Measurements from ENCODE around the gene TESMIN.

The TESMIN gene

GRCh38 chr11:68773521-68774193 is 22.3 kb upstream of the TESMIN start:
- no peak for TF ChIP-seq CTCF (IDR thresholded peaks at IDR 0.05; ENCODE audit: insufficient read depth, low read depth, low read length, missing control alignments)
- no peak for DNase-seq (ENCODE audit: low read depth)
- no peak overlapping the region for H3K4me3 ChIP-seq (ENCODE audit: low read depth, low read length)

GRCh38 chr11:68772936-68773335 is 21.6 kb upstream of the TESMIN start:
- no peak for DNase-seq (ENCODE audit: low read depth)
- TF ChIP-seq CTCF (IDR thresholded peaks at IDR 0.05; ENCODE audit: insufficient read depth, low read depth, low read length, missing control alignments), result no peak
- H3K4me3 ChIP-seq (ENCODE audit: low read depth, low read length), result no peak overlapping the region

GRCh38 chr11:68770781-68771180 is 19.5 kb upstream of the TESMIN start:
- no peak overlapping the region for H3K4me3 ChIP-seq (ENCODE audit: low read depth, low read length)
- no peak for TF ChIP-seq CTCF (IDR thresholded peaks at IDR 0.05; ENCODE audit: insufficient read depth, low read depth, low read length, missing control alignments)

GRCh38 chr11:68767672-68768071 is 16.4 kb upstream of the TESMIN start:
- no peak for DNase-seq (ENCODE audit: low read depth)
- no peak overlapping the region for H3K4me3 ChIP-seq (ENCODE audit: low read depth, low read length)
- no peak for TF ChIP-seq CTCF (IDR thresholded peaks at IDR 0.05; ENCODE audit: insufficient read depth, low read depth, low read length, missing control alignments)

More at GRCh38 chr11:68770781-68771180, 19.5 kb upstream of the TESMIN start:
- no peak for DNase-seq (ENCODE audit: low read depth)

GRCh38 chr11:68766786-68767185 is 15.5 kb upstream of the TESMIN start:
- no peak for DNase-seq (ENCODE audit: low read depth)
- no peak overlapping the region for H3K4me3 ChIP-seq (ENCODE audit: low read depth, low read length)
- no peak for TF ChIP-seq CTCF (IDR thresholded peaks at IDR 0.05; ENCODE audit: insufficient read depth, low read depth, low read length, missing control alignments)

GRCh38 chr11:68764746-68765145 is 13.4 kb upstream of the TESMIN start:
- no peak for TF ChIP-seq CTCF (IDR thresholded peaks at IDR 0.05; ENCODE audit: insufficient read depth, low read depth, low read length, missing control alignments)
- H3K4me3 ChIP-seq (ENCODE audit: low read depth, low read length), result no peak overlapping the region
- no peak for DNase-seq (ENCODE audit: low read depth)
